Measurements from ENCODE around the gene PLCB1.
"Not testable (repeated sequence)": the region's sequence is repeated elsewhere in the genome, so short reads cannot be mapped to it uniquely, and the experiment has no call there.

The PLCB1 gene

GRCh38 chr20:8853211-8853610 is 721.1 kb downstream of the PLCB1 start:
- H3K4me3 ChIP-seq (ENCODE audit: insufficient read depth, low read depth, low read length); H3K9me3 ChIP-seq (ENCODE audit: control insufficient read depth, low read length); H3K36me3 ChIP-seq (ENCODE audit: control insufficient read depth, insufficient read depth, low read length); H3K27ac ChIP-seq (ENCODE audit: insufficient read depth, low read depth, low read length, poor library complexity, severe bottlenecking); H3K27me3 ChIP-seq (ENCODE audit: control insufficient read depth, insufficient read depth, low read length, poor library complexity, severe bottlenecking): not testable (repeated sequence)
- peaks cover 13% of the 10 kb centered on the region for H3K4me1 ChIP-seq (ENCODE audit: control insufficient read depth, insufficient read depth, low read length)
- WGBS, 2 experiments = 88 to 98% methylated on average over 2 of the region's 3 CpGs

- no peak overlapping the region for H3K27ac ChIP-seq (ENCODE audit: insufficient read depth, low read depth, low read length, poor library complexity, severe bottlenecking)
These were observed 721.8 kb downstream of the PLCB1 start for GRCh38 chr20:8853805-8854338.

GRCh38 chr20:8854571-8854970 is 722.5 kb downstream of the PLCB1 start:
- peaks cover 13% of the 10 kb centered on the region for H3K4me1 ChIP-seq (ENCODE audit: control insufficient read depth, insufficient read depth, low read length)
- H3K4me3 ChIP-seq (ENCODE audit: insufficient read depth, low read depth, low read length) = no peak overlapping the region
- H3K9me3 ChIP-seq (ENCODE audit: control insufficient read depth, low read length) = no peaks in the 10 kb centered on the region
- no peak overlapping the region for H3K27ac ChIP-seq (ENCODE audit: insufficient read depth, low read depth, low read length, poor library complexity, severe bottlenecking)
- no peaks in the 10 kb centered on the region for H3K27me3 ChIP-seq (ENCODE audit: control insufficient read depth, insufficient read depth, low read length, poor library complexity, severe bottlenecking)
- no peaks in the 10 kb centered on the region for H3K36me3 ChIP-seq (ENCODE audit: control insufficient read depth, insufficient read depth, low read length)
- WGBS, 2 experiments = 52 to 59% methylated on average over 12 of the region's 12 CpGs

More at GRCh38 chr20:8853805-8854338, 721.8 kb downstream of the PLCB1 start:
- peaks cover 13% of the 10 kb centered on the region for H3K4me1 ChIP-seq (ENCODE audit: control insufficient read depth, insufficient read depth, low read length)
- WGBS, 2 experiments = 27% methylated on average over 6 of the region's 6 CpGs
- H3K4me3 ChIP-seq (ENCODE audit: insufficient read depth, low read depth, low read length) = no peak overlapping the region
- H3K27me3 ChIP-seq (ENCODE audit: control insufficient read depth, insufficient read depth, low read length, poor library complexity, severe bottlenecking) = no peaks in the 10 kb centered on the region
- H3K9me3 ChIP-seq (ENCODE audit: control insufficient read depth, low read length) = no peaks in the 10 kb centered on the region
- H3K36me3 ChIP-seq (ENCODE audit: control insufficient read depth, insufficient read depth, low read length) = no peaks in the 10 kb centered on the region

GRCh38 chr20:8855315-8855714 is 723.2 kb downstream of the PLCB1 start:
- no peak overlapping the region for H3K27ac ChIP-seq (ENCODE audit: insufficient read depth, low read depth, low read length, poor library complexity, severe bottlenecking)
- peaks cover 13% of the 10 kb centered on the region for H3K4me1 ChIP-seq (ENCODE audit: control insufficient read depth, insufficient read depth, low read length)
- no peaks in the 10 kb centered on the region for H3K27me3 ChIP-seq (ENCODE audit: control insufficient read depth, insufficient read depth, low read length, poor library complexity, severe bottlenecking)
- H3K36me3 ChIP-seq (ENCODE audit: control insufficient read depth, insufficient read depth, low read length) = no peaks in the 10 kb centered on the region
- H3K9me3 ChIP-seq (ENCODE audit: control insufficient read depth, low read length) = no peaks in the 10 kb centered on the region
- H3K4me3 ChIP-seq (ENCODE audit: insufficient read depth, low read depth, low read length) = no peak overlapping the region

GRCh38 chr20:8856668-8857067 is 724.6 kb downstream of the PLCB1 start:
- WGBS, 2 experiments = 97 to 100% methylated on average over 1 of the region's 1 CpG
- Histone ChIP-seq H3K27ac (ENCODE audit: insufficient read depth, low read depth, low read length, poor library complexity, severe bottlenecking) (no peak overlapping the region), H3K4me1 (ENCODE audit: control insufficient read depth, insufficient read depth, low read length) (peaks cover 13% of the 10 kb centered on the region), H3K27me3 (ENCODE audit: control insufficient read depth, insufficient read depth, low read length, poor library complexity, severe bottlenecking) (no peaks in the 10 kb centered on the region), H3K9me3 (ENCODE audit: control insufficient read depth, low read length) (no peaks in the 10 kb centered on the region), H3K36me3 (ENCODE audit: control insufficient read depth, insufficient read depth, low read length) (no peaks in the 10 kb centered on the region), H3K4me3 (ENCODE audit: insufficient read depth, low read depth, low read length) (no peak overlapping the region)

GRCh38 chr20:8858181-8858787 is 726.2 kb downstream of the PLCB1 start:
- Histone ChIP-seq H3K4me3 (ENCODE audit: insufficient read depth, low read depth, low read length) (no peak overlapping the region), H3K9me3 (ENCODE audit: control insufficient read depth, low read length) (no peaks in the 10 kb centered on the region), H3K36me3 (ENCODE audit: control insufficient read depth, insufficient read depth, low read length) (no peaks in the 10 kb centered on the region), H3K4me1 (ENCODE audit: control insufficient read depth, insufficient read depth, low read length) (peaks cover 13% of the 10 kb centered on the region), H3K27ac (ENCODE audit: insufficient read depth, low read depth, low read length, poor library complexity, severe bottlenecking) (no peak overlapping the region), H3K27me3 (ENCODE audit: control insufficient read depth, insufficient read depth, low read length, poor library complexity, severe bottlenecking) (no peaks in the 10 kb centered on the region)
- 75 to 97% methylated on average over 2 to 4 of the region's 4 CpGs for WGBS, 2 experiments

- Histone ChIP-seq H3K27me3 (ENCODE audit: control insufficient read depth, insufficient read depth, low read length, poor library complexity, severe bottlenecking) (no peaks in the 10 kb centered on the region), H3K4me1 (ENCODE audit: control insufficient read depth, insufficient read depth, low read length) (no peaks in the 10 kb centered on the region), H3K9me3 (ENCODE audit: control insufficient read depth, low read length) (no peaks in the 10 kb centered on the region), H3K27ac (ENCODE audit: insufficient read depth, low read depth, low read length, poor library complexity, severe bottlenecking) (no peak overlapping the region), H3K36me3 (ENCODE audit: control insufficient read depth, insufficient read depth, low read length) (no peaks in the 10 kb centered on the region), H3K4me3 (ENCODE audit: insufficient read depth, low read depth, low read length) (no peak overlapping the region)
- 70 to 80% methylated on average over 2 of the region's 2 CpGs for WGBS, 2 experiments
These were observed 728.0 kb downstream of the PLCB1 start for GRCh38 chr20:8860011-8860495.

- Histone ChIP-seq H3K4me1 (ENCODE audit: control insufficient read depth, insufficient read depth, low read length) (no peaks in the 10 kb centered on the region), H3K27me3 (ENCODE audit: control insufficient read depth, insufficient read depth, low read length, poor library complexity, severe bottlenecking) (no peaks in the 10 kb centered on the region), H3K27ac (ENCODE audit: insufficient read depth, low read depth, low read length, poor library complexity, severe bottlenecking) (no peak overlapping the region), H3K36me3 (ENCODE audit: control insufficient read depth, insufficient read depth, low read length) (no peaks in the 10 kb centered on the region), H3K9me3 (ENCODE audit: control insufficient read depth, low read length) (no peaks in the 10 kb centered on the region), H3K4me3 (ENCODE audit: insufficient read depth, low read depth, low read length) (no peak overlapping the region)
- 90 to 96% methylated on average over 3 to 4 of the region's 4 CpGs for WGBS, 2 experiments
These were observed 730.0 kb downstream of the PLCB1 start for GRCh38 chr20:8862092-8862491.

GRCh38 chr20:8865636-8866035 is 733.6 kb downstream of the PLCB1 start:
- Histone ChIP-seq H3K27me3 (ENCODE audit: control insufficient read depth, insufficient read depth, low read length, poor library complexity, severe bottlenecking) (no peaks in the 10 kb centered on the region), H3K9me3 (ENCODE audit: control insufficient read depth, low read length) (no peaks in the 10 kb centered on the region), H3K27ac (ENCODE audit: insufficient read depth, low read depth, low read length, poor library complexity, severe bottlenecking) (no peak overlapping the region), H3K36me3 (ENCODE audit: control insufficient read depth, insufficient read depth, low read length) (no peaks in the 10 kb centered on the region), H3K4me1 (ENCODE audit: control insufficient read depth, insufficient read depth, low read length) (no peaks in the 10 kb centered on the region), H3K4me3 (ENCODE audit: insufficient read depth, low read depth, low read length) (no peak overlapping the region)
- 94 to 100% methylated on average over 3 of the region's 3 CpGs for WGBS, 2 experiments

GRCh38 chr20:8867038-8867740 is 735.1 kb downstream of the PLCB1 start:
- Histone ChIP-seq H3K4me1 (ENCODE audit: control insufficient read depth, insufficient read depth, low read length) (no peaks in the 10 kb centered on the region), H3K36me3 (ENCODE audit: control insufficient read depth, insufficient read depth, low read length) (no peaks in the 10 kb centered on the region), H3K27me3 (ENCODE audit: control insufficient read depth, insufficient read depth, low read length, poor library complexity, severe bottlenecking) (no peaks in the 10 kb centered on the region), H3K9me3 (ENCODE audit: control insufficient read depth, low read length) (no peaks in the 10 kb centered on the region), H3K4me3 (ENCODE audit: insufficient read depth, low read depth, low read length) (no peak overlapping the region), H3K27ac (ENCODE audit: insufficient read depth, low read depth, low read length, poor library complexity, severe bottlenecking) (no peak overlapping the region)
- 90 to 93% methylated on average over 7 of the region's 7 CpGs for WGBS, 2 experiments
